ENCODE measurements around the gene LOXL1. TPM values are rescaled to one million over a fixed set of nuclear protein-coding genes. Genes with fewer than 3 reads are reported as not detected.

Gene LOXL1
- total RNA-seq, 1 donor from 2014 or later: 62.8 TPM

GRCh38 chr15:73921254-73921925, 4.9 kb upstream of the LOXL1 start:
- no peak for DNase-seq (ENCODE audit: low read depth)

GRCh38 chr15:73922186-73923151, 3.8 kb upstream of the LOXL1 start:
- DNase-seq (ENCODE audit: low read depth): no peak

GRCh38 chr15:73923156-73923487, 3.1 kb upstream of the LOXL1 start:
- DNase-seq (ENCODE audit: low read depth): no peak

- no peak for DNase-seq (ENCODE audit: low read depth)
Observed at GRCh38 chr15:73923488-73924164, 2.6 kb upstream of the LOXL1 start.

GRCh38 chr15:73924171-73924921, 1.9 kb upstream of the LOXL1 start:
- DNase-seq (ENCODE audit: low read depth): peak; percentile 74

- DNase-seq (ENCODE audit: low read depth): no peak
Observed at GRCh38 chr15:73925848-73926218, 429 bp upstream of the LOXL1 start.

GRCh38 chr15:73927003-73927475, 777 bp downstream of the LOXL1 start:
- DNase-seq (ENCODE audit: low read depth): no peak

GRCh38 chr15:73927476-73928240, 1.4 kb downstream of the LOXL1 start:
- DNase-seq (ENCODE audit: low read depth): no peak

- DNase-seq (ENCODE audit: low read depth): no peak
Observed at GRCh38 chr15:73928241-73928579, 1.9 kb downstream of the LOXL1 start.

GRCh38 chr15:73928971-73929627, 2.8 kb downstream of the LOXL1 start:
- no peak for DNase-seq (ENCODE audit: low read depth)

GRCh38 chr15:73930371-73930770, 4.1 kb downstream of the LOXL1 start:
- DNase-seq (ENCODE audit: low read depth): peak; percentile 57

- no peak for DNase-seq (ENCODE audit: low read depth)
Observed at GRCh38 chr15:73930790-73931281, 4.6 kb downstream of the LOXL1 start.

- DNase-seq (ENCODE audit: low read depth): no peak
Observed at GRCh38 chr15:73931441-73931840, 5.2 kb downstream of the LOXL1 start.

- no peak for DNase-seq (ENCODE audit: low read depth)
Observed at GRCh38 chr15:73932381-73933191, 6.3 kb downstream of the LOXL1 start.

GRCh38 chr15:73934281-73934680, 8.0 kb downstream of the LOXL1 start:
- DNase-seq (ENCODE audit: low read depth): no peak

- DNase-seq (ENCODE audit: low read depth): peak; percentile 32
Observed at GRCh38 chr15:73935547-73935946, 9.3 kb downstream of the LOXL1 start.

- DNase-seq (ENCODE audit: low read depth): peak; percentile 56
Observed at GRCh38 chr15:73936181-73936580, 9.9 kb downstream of the LOXL1 start.

- DNase-seq (ENCODE audit: low read depth): no peak
Observed at GRCh38 chr15:73936588-73937290, 10.5 kb downstream of the LOXL1 start.

GRCh38 chr15:73937296-73937695, 11.0 kb downstream of the LOXL1 start:
- DNase-seq (ENCODE audit: low read depth): no peak

All from renal cortical epithelial cell (primary cell).